T follicular helper cell (primary cell): Measurements from ENCODE around the gene CDR2.

Experiments used
- DNase-seq: peaks from one replicate; pipeline ENCODE4 v3.0.0-alpha.2; 2020; ENCODE audit warnings: low read depth

The CDR2 gene

DNA sequence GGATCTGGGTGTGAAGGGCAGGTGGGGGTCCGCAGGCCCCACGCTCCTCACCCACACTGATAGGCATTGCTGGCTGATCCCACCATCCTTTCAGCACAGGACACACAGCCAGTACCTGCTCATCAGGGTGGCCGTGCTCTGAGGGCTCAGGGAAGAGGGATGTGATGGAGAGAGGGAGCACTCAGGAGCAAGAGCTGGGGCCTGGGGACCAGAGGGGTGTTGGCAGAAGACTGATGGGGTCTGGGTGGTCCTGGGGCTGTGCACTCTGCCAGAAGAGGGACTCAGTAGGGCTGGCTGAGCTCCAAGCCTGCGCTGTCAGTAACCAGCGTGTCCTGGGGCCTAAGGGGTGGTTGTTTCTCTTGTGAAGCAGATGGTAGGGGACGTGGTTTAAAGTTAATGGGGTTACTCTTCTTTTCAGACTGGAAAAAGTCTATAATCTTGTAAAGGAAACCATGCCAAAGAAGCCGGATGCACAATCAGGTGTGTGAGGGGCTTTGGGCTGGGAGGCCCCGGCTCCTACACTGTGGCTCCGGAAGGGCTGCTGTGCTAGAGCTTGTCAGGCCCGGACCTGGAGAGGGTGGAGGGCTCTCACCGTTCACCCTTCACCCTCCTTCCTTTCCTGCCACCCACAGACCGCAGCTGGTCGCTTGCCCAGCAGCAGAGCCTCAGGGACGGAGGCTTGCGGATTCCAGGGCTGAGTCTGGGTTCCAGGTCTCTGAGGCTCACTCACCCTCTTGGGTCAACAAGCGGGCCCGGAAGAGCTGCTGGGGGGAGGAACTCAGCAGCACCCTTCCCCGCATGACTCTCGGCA is 49.4 kb downstream of the CDR2 start:
- DNase-seq, result no peak

GRCh38 chr16:22323959-22324786 is 50.2 kb downstream of the CDR2 start:
- DNase-seq, result no peak

GRCh38 chr16:22323173-22323958 is 51.1 kb downstream of the CDR2 start:
- DNase-seq, result no peak

DNA sequence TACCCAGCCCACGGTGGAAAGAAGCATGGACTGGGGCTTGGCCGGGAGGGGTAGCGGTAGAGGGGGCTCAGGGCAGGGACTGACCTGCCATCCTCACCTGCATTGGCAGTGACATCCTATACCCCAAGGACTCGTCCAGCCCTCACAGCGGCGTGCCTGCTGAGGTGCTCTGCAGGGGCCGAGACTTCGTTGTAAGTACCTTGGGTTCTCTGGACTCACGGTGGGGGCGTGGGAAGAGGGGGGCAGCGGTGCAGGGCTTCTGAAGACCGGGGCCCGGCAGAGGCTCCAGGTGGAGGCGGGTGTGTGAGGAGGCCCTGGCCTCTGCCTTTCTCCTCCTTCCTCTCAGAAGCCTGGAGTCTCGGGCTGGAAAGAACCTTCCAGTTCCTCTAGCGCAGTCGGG is 51.7 kb downstream of the CDR2 start:
- DNase-seq, result no peak

DNA sequence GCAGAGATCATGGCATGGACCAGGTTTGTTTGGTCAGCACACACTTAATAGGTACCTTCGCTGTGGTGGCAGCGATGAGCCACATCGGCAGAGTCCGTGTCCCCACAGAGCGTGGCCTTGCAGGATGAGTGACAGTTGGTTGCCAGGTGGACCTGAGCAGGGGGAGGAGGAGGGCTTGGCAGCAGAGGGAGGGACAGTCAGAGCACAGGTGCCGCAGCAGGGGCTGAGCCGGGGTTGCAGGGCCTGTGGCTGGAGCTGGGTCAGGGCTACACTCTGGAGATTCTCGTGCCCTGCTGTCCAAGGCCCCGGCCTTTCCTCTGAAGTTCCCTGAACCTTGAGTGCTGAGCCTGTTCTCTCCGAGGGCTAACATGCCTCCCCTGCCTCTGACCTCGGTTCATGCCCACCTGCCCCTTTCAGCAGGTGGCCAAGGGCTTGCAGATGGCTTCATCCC is 52.4 kb downstream of the CDR2 start:
- DNase-seq, result no peak

GRCh38 chr16:22321340-22322001 is 52.9 kb downstream of the CDR2 start:
- peak; percentile 66 for DNase-seq

DNA sequence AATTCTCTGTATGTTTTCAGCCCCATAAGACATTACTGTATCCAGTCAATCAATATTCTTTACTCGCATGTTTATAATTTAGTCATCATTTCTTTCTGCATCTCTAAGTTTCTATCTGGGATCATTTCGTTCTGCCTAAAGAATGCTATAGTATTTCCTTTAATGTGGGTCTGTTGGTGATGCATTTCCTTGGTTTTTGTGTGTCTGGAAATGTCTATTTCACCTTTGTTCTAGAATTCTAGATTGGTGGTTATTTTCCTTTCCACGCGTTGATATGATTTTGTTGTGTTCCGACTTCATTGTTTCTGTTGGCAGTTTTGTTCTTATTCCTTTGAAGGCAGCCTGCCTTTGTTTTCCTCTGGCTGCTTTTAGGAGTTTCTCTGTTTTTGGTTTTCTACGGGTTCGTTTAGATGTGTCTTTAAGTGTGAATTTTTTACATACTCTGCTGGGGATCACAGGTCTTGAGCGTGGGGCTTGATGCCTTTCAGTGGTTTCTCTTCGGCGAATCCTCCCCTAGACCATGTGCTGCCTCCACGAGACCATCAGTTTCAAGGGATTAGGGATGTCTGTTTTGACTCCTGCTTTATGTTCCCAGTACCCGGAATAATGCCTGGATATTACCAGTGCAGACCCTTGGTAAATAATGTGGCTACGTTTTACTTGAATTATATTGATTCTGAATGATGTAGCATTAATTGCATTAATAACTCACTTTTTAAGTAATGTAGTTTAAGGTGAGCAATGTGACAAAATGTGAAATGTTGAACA is 53.7 kb downstream of the CDR2 start:
- no peak for DNase-seq

- peak; percentile 55 for DNase-seq
These were observed 55.6 kb downstream of the CDR2 start for GRCh38 chr16:22318690-22319358.

DNA sequence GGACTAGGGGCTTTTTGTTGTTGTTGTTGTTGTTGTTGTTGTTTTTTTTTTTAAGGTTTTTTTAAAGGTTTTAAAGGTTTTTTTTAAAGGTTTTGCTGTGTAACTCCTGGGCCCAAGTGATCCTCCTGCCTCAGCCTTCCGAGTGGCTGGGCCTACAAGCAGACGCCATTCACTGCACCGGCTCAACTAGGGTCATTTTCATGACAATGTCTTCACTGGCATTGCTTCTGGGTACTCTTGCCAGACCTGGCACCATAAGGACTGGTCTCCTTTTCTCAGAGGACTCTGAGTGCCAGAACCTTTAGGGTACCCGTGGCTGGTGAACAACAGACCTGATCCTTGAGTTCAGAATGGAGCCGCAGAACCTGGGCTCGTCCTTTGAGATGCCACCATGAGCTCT is 56.8 kb downstream of the CDR2 start:
- no peak for DNase-seq

GRCh38 chr16:22317001-22317530 is 57.4 kb downstream of the CDR2 start:
- no peak for DNase-seq

DNA sequence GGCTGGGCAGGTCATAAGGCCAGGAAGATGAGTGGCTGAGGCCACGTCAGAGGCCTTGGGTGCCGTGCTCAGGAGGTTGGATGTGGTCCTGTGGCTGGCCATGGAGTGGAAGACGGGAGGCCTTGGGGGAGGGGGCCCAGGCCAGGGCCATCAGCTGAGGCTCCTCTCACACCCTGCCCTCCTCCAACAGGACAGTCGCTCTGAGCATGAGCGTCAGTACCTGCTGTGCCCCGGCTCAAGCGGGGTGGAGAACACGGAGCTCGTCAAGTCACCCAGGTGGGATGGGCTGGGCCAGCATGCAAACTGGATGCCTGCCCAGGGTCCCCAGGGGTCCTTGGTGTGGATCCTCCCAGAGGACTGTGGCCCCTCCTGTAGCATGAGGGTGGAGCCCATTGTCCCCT is 58.0 kb downstream of the CDR2 start:
- DNase-seq, result no peak

GRCh38 chr16:22315979-22316378 is 58.4 kb downstream of the CDR2 start:
- no peak for DNase-seq

DNA sequence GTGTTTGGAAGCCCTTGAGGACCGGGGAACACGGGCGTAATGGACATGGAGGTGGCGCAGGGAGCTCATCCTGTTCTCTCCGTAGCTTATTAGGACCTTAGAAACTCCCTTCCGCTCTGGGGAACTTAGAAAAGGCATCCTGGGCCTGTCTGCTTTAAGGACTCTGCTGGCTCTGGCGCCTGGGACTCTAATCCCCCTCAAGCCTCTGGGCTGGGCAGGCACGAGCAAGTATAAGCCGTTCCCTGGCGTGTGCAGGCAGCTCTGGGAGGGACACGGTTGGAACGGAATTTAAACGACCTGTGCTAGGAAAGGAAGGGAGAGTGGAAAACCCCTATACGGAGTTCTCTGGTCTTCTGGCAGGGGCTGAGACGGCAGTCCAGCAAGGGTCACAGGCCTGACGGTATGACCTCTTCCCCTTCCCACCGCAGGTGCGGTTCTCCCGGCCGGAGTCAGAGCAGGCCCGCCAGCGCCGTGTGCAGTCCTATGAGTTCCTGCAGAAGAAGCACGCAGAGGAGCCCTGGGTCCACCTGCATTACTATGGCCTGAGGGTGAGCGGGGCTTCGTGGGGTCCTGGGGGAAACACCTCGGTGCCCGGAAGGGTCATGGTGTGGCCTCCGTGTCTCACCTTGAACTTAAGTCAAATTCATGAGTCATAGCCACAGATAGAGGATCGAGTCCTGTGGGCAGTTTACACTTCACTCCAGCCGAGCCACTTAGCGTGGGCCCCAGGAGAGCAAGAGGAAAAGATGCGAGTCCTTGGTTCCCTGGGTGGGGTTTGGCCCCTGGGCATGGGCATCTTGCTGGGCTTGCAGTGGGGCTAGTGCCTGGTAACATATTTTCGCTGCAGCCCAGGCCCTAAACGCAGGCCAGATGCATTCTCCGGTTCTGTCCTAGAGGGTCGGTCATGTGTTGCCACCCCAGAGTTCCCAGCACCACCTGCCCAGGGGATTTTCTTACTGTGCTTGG is 59.5 kb downstream of the CDR2 start:
- no peak for DNase-seq

- no peak for DNase-seq
These were observed 60.4 kb downstream of the CDR2 start for GRCh38 chr16:22313876-22314470.

- DNase-seq, result no peak
These were observed 61.3 kb downstream of the CDR2 start for GRCh38 chr16:22312897-22313781.

GRCh38 chr16:22311520-22311919 is 62.9 kb downstream of the CDR2 start:
- DNase-seq, result no peak

DNA sequence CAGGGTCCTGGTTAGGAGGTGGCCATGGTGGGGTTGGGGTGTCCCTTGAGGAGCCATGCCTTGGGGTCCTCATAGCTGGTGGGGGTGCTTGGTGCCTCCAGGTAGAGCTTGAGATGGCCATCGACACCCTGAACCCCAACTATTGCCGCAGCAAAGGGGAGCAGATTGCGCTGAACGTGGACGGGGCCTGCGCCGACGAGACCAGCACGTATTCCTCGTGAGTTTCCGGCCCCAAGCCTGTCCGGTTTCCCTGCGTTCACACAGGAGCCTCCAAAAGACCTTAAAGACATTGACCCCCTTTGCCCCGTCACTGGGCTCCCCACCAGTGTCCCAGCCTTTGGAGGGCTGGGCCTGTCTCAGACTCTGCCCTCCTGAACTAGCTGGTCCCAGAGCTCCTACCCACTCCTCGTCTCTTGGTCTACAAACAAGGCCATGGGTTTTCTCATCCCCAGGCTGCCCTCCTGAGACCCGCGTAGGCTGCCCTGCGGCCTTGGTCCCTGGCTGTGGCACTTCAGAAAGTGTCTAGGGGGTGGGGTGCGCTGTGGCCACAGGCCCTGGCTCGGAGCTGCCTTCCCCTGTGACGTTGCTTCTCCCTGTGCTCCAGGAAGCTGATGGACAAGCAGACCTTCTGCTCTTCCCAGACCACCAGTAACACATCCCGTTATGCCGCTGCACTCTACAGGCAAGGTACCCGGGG is 65.4 kb downstream of the CDR2 start:
- DNase-seq, result no peak
